GM18870 (cell line): Measurements from ENCODE around the gene ZFX.

Experiments
- ATAC-seq: cut with Tn5 transposase; IDR thresholded peaks from one replicate; pipeline ENCODE4 v1.9.1; 2021; ENCODE audit warnings: moderate library complexity; ENCODE audit not compliant: unreplicated experiment

Gene ZFX

DNA sequence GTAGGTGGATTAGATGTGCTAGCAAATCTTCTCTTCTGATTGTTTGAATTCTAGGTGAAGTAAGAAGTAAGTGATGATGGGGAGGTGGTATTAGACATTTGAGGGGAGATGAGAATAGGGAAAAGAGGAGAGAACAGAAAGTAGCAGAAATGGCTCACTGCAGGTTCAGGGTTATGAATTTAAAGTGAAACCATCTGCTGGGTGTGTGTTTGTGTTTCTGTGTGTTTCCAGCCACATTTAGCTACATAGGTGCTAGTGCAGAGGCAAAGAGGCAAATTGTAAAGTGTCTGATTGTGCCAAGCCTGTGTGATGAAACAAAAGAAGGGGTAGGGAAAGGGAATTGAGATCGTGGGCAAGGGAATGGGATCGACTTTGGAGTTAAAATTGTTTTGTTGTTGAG lies 50.6 kb downstream of the ZFX start:
- ATAC-seq, result no peak

DNA sequence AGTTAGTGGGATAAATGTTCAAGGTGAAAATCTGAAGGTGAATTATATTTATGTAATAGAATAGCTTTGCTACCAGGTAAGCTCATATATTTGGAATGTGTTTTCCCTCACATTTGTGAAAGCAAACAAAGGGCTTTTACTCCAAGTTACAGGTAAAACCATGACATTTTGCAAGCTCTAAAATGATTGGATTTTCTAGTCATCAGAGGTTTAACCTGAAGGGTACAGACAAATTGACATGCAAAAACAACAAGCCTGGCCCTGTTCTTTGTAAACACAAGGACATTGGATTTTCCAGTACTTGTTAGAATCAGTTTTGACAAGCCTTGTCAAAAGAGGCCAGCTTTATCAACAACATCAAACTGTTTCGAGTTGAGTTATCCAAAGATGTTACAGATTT lies 51.7 kb downstream of the ZFX start:
- no peak for ATAC-seq

DNA sequence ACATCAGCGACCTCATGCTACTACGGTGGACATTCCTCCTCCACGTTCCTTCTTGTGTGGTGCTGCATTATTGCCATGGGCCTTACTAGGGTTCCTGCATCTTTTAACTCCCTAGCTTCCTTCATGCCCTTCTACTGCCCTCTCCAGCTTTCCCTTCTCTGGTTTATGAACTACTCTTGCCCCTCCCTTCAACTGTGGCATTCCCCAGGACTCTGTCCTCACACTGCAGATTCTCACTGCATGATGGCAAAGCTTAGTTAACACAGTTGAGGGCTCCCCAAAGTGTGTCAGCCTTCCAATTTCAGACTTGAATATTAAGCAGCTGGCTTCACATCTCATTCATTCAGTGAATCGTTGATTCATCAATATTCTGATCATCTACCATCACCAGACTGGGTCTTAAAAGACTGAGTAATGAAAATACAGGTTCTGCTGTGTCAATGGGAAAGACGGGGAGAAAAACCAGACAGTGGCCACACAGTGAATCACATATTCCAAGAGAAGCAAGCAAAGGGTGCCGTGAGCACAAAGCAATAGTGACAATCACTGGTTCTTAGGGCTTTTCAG lies 53.0 kb downstream of the ZFX start:
- no peak for ATAC-seq

DNA sequence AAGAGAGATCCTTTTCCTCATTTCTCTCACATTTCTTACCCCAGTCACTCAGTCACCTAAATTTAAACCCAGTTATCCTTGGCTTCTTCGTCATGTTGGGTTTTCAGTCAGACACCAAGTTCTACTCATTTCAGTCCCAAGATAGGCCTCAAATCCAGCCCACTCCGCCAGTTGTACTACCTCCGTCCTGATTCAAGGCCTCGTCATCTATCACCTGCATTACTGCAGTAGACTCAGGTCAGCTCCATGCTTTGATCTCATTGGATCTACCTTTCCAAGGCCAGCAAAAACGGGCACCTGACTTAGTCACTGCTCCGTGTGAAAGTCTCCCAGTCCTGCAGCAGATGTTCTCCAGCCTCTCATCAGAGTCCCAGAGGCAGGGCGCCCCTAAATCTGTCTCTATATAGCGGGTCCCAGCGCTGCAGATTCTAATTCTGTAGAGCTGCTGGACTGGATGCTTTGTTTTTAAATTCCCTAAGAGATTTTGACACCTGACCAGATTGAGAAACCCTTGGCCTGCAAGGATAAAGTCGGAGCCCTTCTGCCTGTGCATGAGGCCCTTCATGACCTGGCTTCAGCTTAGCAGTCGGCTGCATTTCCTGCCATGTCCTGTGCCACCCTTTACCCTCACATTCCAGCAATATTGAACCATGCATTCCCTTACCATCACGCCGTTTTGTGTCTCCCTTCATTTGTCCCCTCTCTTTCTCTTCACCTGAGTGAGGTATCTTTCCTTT lies 53.7 kb downstream of the ZFX start:
- no peak for ATAC-seq

DNA sequence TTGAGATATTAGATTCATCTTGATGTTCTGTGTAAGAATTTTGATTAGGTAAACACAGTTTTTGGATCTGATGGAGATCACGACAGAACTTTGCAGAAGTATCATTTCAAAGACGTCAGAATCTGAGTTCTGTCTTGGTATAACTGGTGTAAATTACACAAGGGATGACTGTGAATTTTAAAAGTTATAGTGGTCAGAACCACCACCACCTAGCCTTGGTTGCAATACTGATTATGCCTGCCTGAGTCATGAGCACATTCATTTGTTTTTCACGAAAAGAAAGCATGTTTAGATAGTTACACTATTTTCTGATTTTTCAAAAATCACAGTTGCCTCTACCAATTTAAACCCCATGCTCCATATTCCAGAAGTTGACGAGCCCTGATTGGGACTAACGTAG lies 54.8 kb downstream of the ZFX start:
- no peak for ATAC-seq

DNA sequence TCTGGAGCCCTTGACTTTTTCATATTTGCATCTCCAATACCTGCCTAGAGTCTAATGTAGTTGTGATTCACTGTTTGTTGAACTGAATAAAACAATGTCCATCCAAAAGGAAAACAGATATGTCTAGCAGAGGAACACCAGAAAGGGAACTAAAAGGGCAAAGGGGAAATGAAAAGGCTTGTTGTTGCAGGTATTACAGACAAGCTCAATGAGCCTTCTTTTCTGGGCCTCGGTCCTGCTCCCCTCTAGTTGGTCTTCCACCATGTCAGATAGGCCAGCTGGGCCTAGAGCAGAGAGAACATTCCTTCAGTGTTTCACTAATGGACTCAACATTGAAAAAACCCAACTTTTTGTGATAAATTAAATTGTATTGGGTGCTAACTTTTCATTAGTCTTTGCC lies 55.4 kb downstream of the ZFX start:
- no peak for ATAC-seq

DNA sequence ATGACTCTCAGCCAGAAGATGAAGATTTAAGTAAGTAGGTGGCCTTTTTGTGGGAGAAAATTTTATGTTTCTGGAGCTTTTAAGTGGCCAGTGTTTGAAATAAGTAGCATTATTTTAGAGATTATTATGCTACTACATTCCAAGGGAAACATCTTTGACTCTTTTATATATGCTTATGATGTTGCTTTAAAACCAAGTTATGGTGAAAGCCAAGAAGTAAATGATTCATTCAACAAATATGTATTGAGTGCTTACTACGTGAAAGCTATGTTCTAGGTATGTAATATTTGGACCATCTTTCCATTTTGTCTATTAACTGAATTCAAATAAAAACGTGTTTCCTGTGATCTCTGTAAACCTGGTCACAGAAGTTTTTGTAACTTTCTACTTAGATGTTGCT lies 58.3 kb downstream of the ZFX start:
- ATAC-seq, result no peak

DNA sequence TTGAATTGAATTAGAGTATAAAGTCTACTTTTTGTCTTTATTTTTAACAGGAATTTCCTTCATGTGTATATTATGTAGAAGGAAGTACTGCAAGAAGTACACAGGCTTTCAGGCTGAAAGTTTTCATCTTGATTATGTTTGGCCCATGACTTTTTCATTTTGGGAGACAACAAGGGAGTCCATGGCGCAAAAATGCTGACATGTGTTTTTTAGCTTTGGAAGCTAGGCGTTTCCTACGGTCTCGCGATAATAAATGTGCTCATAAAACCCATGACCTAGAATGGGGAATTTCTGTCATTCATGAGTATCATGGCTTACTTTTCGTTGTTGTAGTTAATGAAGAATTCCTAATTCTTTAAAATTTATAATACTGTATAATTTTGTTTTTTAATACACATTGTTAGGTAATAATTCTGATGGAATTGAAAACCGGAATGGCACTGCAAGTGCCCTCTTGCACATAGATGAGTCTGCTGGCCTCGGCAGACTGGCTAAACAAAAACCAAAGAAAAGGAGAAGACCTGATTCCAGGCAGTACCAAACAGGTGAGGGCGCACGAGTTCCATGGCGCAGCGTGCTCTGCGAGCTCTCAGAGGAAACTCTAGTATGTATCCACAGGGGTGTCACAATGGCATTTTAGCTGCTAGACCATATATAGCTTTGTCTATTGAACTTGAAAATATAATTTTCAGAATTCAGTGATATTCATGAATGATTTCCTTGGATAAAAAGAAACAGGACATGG lies 59.1 kb downstream of the ZFX start:
- ATAC-seq, result no peak

DNA sequence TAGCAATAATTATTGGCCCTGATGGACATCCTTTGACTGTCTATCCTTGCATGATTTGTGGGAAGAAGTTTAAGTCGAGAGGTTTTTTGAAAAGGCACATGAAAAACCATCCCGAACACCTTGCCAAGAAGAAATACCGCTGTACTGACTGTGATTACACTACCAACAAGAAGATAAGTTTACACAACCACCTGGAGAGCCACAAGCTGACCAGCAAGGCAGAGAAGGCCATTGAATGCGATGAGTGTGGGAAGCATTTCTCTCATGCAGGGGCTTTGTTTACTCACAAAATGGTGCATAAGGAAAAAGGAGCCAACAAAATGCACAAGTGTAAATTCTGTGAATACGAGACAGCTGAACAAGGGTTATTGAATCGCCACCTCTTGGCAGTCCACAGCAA lies 60.7 kb downstream of the ZFX start:
- ATAC-seq, result no peak

DNA sequence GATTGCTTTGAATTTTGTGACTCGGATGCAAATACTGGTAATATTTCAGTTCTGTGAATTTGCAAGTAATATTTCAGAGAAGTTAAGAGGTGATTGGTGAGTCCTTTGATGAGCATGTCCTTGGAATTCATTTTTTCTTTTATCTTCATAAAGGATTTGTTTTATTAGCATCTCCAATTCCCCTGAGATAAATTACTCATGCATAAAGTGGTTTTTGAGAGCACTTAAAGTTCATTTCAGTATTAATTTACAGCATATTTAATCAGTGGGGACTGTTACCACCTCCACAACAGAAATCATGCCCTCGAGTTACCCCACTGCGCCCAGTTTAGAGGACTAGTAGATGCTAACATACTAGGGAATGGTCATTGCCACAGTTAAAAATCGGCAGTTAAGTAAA lies 65.0 kb downstream of the ZFX start:
- ATAC-seq, result no peak

DNA sequence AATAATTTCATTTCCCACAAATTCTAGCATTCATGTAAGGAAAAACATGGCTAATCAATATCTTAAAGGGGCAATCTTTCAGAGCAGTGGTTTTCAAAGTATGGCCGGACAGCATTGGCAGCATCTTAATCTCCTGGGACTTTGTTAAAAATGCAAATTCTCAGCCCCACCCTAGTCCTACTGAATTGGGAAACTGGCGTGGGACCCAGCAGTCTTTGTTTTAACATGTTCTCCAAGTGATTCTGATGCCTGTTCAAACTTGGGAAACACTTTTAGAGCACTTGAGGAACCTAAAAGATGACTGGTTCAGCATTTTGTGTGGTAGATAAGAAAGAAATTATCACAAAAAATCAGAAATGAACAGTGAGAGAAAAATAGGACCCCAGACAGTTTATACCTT lies 65.7 kb downstream of the ZFX start:
- ATAC-seq, result no peak

DNA sequence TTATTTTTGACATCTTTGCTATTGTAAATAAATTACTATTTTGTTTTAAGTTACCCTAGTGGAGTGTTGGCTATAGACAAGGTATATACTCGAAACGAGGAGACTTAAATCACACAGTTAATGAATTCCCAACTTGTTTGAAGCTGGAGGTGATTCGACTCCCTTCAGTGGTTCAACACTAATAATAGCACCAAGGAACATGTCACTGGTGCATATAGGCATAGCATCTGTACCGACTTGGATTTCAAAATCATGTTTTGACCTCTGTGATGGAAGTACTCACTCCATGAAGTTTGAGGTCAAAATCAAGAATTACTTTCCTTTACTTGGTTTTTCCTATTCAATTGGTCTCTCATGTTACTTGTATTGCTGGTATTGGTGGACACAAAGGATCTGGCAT lies 66.5 kb downstream of the ZFX start:
- ATAC-seq, result no peak

DNA sequence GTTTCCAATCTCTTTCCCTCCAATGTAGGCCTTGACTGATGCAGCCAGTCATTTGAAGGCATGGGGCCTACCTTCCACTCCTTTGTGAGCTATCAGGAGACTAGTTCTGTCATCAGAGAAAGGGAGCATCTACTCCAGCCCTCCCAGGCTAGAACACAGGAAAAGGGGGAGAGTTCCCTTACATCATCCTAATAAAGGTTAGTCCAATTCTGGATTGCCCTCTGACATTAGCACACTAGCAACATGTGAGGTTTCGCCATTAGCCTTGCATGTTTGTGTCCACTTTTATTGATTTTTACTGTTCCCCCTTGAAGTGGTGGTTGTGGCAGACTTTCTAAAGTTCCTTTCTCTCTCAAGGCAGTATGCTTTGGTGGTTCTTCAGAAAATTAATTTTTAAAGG lies 67.3 kb downstream of the ZFX start:
- no peak for ATAC-seq

DNA sequence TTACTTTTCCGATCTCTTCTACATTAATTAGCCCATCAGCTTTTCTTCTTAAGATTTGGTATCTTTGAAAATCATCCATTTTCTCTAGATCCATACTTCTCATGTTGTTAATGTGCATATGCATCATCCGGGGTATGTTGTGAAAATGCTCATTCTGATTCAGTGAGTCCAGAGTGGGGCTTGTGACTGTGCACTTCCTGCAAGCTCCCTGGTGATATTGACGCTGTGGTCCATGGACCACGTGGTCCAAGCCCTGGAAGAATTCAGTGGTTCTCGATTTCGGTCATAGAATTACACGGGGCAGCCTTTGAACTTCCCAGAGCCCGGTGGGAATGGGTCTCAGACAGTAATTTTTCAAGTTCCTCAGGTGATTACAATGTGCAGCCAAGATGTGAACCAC lies 69.8 kb downstream of the ZFX start:
- ATAC-seq, result no peak

DNA sequence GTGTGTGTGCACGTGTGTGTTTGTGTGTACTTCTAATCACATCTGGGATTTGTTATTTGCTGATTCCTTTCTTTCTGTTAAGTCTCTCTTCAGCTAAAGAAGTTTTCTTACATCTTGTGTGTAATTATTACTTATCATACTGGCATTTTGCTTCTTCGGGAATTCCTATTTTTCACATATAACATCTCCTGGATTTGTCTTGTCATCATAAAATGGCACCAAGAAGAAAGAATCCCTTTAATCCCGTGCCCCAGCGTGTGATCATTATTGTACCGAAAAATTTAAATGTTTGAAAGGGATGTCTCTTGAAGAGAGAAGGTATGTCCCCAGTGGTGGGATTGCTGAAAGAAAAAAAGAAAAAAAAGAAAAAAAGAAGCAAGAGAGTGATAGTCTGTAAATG lies 72.3 kb downstream of the ZFX start:
- ATAC-seq, result no peak

DNA sequence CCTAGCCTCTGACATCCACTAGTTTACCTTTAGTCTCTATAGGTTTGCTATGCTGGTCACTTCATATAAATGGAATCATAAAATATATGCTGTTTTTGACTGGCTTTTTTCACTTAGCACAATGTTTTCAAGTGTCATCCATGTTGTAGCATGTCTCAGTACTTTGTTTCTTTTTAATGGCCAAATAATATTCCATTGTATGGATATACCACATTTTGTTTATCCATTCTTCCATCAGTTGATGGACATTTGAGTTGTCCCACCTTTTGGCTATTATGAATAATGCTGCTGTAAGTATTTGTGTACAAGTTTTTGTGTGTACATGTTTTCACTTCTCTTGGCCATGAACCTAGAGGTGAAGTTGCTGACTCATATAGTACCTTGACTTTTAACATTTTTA lies 75.7 kb downstream of the ZFX start:
- ATAC-seq, result no peak

DNA sequence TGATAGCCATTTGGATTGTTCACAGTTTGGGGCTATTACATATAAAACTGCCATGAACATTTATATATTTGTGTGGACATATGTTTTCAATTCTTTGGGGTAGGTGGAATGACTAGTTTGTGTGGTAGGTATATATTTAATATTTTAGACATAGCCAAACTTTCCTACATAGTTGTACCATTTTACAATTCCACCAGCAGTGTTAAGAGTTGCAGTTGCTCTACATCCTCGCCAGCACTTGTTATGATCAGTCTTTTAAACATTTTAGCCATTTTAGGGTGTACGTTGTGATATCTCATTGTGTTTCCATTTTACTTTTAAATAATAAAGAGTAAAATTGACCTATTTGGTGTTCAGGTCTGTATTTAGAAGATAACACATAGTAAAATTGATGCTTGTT lies 76.6 kb downstream of the ZFX start:
- ATAC-seq, result no peak

DNA sequence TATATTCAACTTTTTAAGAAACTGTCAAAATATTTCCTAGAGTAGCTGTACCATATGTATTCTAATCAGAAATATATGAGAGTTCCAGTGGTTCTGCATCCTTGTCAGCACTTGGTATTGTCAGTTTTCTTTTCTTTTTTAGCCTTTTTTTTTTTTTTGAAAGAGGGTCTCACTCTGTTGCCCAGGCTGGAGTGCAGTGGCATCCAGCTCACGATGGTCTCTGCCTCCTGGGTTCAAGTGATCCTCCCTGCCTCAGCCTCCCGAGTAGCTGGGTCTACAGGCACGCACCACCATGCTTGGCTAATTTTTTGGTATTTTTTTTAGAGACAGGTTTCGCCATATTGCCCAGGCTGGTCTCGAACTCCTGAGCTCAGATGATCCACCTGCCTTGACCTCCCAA lies 79.1 kb downstream of the ZFX start:
- ATAC-seq, result no peak

DNA sequence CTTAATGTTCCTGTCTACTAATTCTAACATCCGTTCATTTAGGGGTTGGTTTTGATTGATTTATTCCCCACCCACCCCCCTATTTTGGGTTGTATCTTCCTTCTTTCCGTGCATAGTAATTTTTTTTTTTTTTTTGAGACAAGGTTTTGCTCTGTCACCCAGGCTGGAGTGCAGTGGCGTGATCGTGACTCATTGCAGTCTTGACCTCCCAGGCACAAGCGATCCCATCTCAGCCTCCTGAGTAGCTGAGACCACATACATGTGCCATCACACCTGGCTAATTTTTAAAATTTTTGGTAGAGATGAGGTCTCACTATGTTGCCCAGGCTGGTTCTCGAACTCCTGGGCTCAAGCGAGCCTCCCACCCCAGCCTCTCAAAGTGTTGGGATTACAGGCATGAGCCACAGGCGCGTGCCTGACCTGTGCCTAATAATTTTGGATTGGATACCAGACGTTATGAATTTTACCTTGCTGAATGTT lies 79.9 kb downstream of the ZFX start:
- ATAC-seq, result no peak

DNA sequence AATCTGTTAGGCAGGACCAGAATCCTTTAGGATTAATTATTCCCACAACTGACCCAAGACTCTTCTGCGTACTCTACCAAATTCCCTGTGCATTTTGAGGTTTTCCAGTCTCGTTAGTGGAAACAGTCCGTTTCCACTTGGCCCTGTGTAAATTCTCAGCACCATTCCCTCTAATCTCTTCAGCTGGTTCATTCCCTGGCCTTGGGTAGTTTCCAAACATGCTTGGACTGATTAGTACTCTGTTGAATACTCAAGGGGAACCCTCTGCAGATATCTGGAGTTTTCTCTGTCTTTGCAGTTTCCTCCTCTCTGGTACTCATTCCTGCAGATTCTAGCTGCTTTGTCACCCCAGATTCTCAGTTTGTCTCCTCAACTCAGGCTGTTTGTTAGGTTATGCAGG lies 80.4 kb downstream of the ZFX start:
- no peak for ATAC-seq

DNA sequence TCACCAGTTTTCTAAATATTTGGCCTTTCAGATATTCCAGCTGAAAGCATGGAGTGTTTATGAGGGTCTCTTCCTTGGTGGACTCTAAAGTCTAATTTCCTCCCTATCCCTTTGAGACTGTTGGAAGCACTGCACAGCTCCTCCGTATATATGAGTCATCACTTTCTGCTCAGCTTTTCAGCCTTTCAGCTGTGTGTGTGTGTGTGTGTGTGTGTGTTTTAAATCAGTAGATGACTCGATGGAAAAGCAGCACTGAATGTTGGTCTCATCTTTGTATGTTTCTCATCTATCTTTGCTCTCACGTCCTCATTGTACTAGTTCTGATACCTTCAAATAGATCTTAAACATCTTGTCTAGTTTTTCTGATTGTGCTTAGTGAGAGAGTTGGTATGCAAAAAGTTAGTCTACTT lies 81.6 kb downstream of the ZFX start:
- no peak for ATAC-seq

DNA sequence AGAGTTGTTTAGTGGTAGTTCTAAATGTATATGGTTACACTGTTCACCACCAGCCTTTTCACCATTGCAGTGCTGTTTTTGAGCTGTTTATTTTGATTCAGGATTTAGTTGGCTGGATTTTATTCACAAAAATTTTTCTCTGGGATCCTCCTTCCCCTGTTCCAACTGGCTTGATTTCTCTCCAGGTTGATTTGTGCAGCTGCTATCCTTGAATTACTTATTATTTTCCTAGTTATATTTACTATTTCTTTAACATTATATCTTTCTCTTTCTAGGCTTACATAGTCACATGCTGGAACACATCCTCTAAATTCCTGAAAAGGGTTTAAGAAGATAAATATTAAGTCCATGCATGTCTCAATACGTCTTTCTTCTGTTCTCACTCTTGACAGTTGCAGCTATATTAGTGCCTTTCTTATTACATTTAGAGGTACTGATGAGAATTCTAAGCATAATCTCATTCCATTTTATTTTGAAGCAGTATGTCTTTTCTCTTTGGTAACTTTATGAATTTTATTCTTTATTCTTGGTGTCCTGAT lies 82.2 kb downstream of the ZFX start:
- ATAC-seq, result no peak
